GM15510 (cell line): ENCODE results near the gene TANK.

ENCODE experiments used
- POLR2A ChIP-seq: IDR thresholded peaks from 3 replicates; pipeline ENCODE4 v1.6.1; 2011; ENCODE audit warnings: borderline replicate concordance; ENCODE audit not compliant: insufficient read length; ENCODE audit errors: extremely low read depth

TANK gene

GRCh38 chr2:161230959-161231358 lies 70.7 kb downstream of the TANK start:
- no peak for TF ChIP-seq POLR2A

- TF ChIP-seq POLR2A = no peak
Measured at GRCh38 chr2:161232571-161232970, 72.3 kb downstream of the TANK start.

GRCh38 chr2:161233858-161234431 lies 73.7 kb downstream of the TANK start:
- TF ChIP-seq POLR2A = no peak

- TF ChIP-seq POLR2A = no peak
Measured at GRCh38 chr2:161234627-161235026, 74.4 kb downstream of the TANK start.

GRCh38 chr2:161237392-161238264 lies 77.4 kb downstream of the TANK start:
- TF ChIP-seq POLR2A = no peak

- no peak for TF ChIP-seq POLR2A
Measured at GRCh38 chr2:161238265-161238559, 78.0 kb downstream of the TANK start.

- TF ChIP-seq POLR2A = peak; percentile 14
Measured at GRCh38 chr2:161238560-161239325, 78.5 kb downstream of the TANK start.

- TF ChIP-seq POLR2A = no peak
Measured at GRCh38 chr2:161239326-161240109, 79.3 kb downstream of the TANK start.

- no peak for TF ChIP-seq POLR2A
Measured at GRCh38 chr2:161241894-161242293, 81.7 kb downstream of the TANK start.

GRCh38 chr2:161243312-161243711 lies 83.1 kb downstream of the TANK start:
- no peak for TF ChIP-seq POLR2A

- no peak for TF ChIP-seq POLR2A
Measured at GRCh38 chr2:161243905-161244304, 83.7 kb downstream of the TANK start.

- no peak for TF ChIP-seq POLR2A
Measured at GRCh38 chr2:161245261-161245553, 85.0 kb downstream of the TANK start.

GRCh38 chr2:161245671-161246070 lies 85.4 kb downstream of the TANK start:
- TF ChIP-seq POLR2A = no peak

GRCh38 chr2:161246281-161246680 lies 86.1 kb downstream of the TANK start:
- TF ChIP-seq POLR2A = no peak

GRCh38 chr2:161250864-161251436 lies 90.7 kb downstream of the TANK start:
- no peak for TF ChIP-seq POLR2A

- TF ChIP-seq POLR2A = no peak
Measured at GRCh38 chr2:161257123-161257952, 97.1 kb downstream of the TANK start.
